NT2/D1 (cell line): ENCODE data around the gene LSMEM2.

Source experiments
- YY1 ChIP-seq: IDR thresholded peaks from 2 replicates; pipeline ENCODE4 v1.6.1; 2011; ENCODE audit not compliant: insufficient read length, insufficient read depth
- ZNF274 ChIP-seq: IDR thresholded peaks from 2 replicates; pipeline ENCODE4 v1.6.1; 2011; ENCODE audit warnings: mild to moderate bottlenecking, low read depth, low read length

DNA sequence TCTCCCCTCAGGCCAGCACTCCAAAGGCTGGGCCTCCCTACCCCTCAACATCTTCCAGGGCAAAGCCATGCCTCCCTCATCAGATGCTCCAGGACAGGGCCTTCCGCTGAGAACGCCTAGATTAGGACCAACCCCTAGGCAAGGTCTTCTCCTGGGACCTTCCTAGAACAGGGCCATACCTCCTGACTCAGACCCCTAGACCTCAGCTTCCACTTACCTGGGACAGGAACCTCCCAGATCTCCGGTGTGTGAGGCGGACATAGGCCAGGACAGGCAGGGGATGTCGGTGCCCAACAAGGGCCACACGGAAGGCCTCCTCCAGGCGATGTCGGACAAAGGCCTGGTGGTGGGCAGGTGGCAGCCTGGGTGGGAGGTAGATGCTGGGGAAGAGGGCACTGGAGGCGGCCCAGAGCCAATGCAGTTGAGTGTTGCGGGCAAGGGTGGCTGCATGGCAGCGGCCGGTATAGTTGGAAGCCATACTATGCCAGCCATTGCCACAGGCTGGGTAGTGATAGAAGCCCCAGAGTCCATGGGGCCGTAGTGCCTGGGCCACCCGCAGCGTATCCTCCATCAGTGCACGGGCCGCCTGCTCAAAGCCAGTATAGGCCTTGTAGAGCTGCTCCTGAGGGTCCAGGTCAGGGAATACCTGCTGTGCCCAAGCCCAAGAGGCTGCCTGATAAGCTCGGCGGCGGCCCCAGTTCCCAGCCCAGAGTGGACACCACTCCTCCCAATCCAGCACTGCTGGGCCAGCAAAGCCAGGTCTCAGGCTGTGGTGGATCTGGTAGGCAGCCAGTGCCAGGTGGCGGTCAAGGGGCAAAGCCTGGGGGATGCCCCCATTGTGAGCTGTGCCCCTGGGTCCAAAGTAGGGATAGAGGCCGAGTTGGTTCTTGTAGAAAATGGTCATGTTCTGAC lies 15.9 kb downstream of the LSMEM2 start:
- TF ChIP-seq YY1: no peak
- TF ChIP-seq ZNF274: no peak
